Neural progenitor cell (in vitro differentiated cells): Measurements from ENCODE around the gene KIF2C. TPM values are rescaled to one million over a fixed set of nuclear protein-coding genes. Genes with fewer than 3 reads are reported as not detected.

Source experiments
- DNase-seq: peaks from one replicate; pipeline ENCODE4 v3.0.0-alpha.2; 2016; ENCODE audit warnings: low spot score
- H2AFZ ChIP-seq: fragments of 200-600 bp; sonication (generic); replicated peaks from 2 replicates; pipeline ENCODE4 v1.6.1; 2016; ENCODE audit warnings: antibody characterized with exemption
- H3F3A ChIP-seq: fragments of 200-600 bp; sonication (generic); 2 replicates; pipeline ENCODE4 v1.6.1; 2016; ENCODE audit warnings: antibody characterized with exemption, low read depth
- H3K27ac ChIP-seq: fragments of 200-600 bp; sonication (generic); 2 replicates; pipeline ENCODE4 v1.5.1; 2016; ENCODE audit warnings: mild to moderate bottlenecking
- H3K27me3 ChIP-seq: fragments of 200-600 bp; sonication (generic); 2 replicates; pipeline ENCODE4 v1.6.1; 2016; ENCODE audit warnings: mild to moderate bottlenecking, moderate library complexity
- H3K36me3 ChIP-seq: fragments of 200-600 bp; sonication (generic); 2 replicates; pipeline ENCODE4 v1.5.1; 2016
- H3K4me1 ChIP-seq: fragments of 200-600 bp; sonication (generic); 2 replicates; pipeline ENCODE4 v1.6.1; 2016; ENCODE audit warnings: mixed run types
- H3K4me2 ChIP-seq: fragments of 200-600 bp; sonication (generic); 2 replicates; pipeline ENCODE4 v1.6.1; 2016
- H3K4me3 ChIP-seq: fragments of 200-600 bp; sonication (generic); 2 replicates; pipeline ENCODE4 v1.5.1; 2016
- H3K79me2 ChIP-seq: fragments of 200-600 bp; sonication (generic); 2 replicates; pipeline ENCODE4 v1.6.1; 2016; ENCODE audit warnings: low read depth
- H3K9ac ChIP-seq: fragments of 200-600 bp; sonication (generic); 2 replicates; pipeline ENCODE4 v1.6.1; 2016
- H3K9me3 ChIP-seq: fragments of 200-600 bp; sonication (generic); 2 replicates; pipeline ENCODE4 v1.5.1; 2016; ENCODE audit warnings: low read depth
- H4K20me1 ChIP-seq: fragments of 200-600 bp; sonication (generic); 2 replicates; pipeline ENCODE4 v1.6.1; 2016; ENCODE audit warnings: low read depth
- H3K27ac Mint-ChIP-seq: 3 replicates; pipeline ENCODE4 v1.8.0; 2021; ENCODE audit warnings: mixed read lengths
- H3K27me3 Mint-ChIP-seq: 2 replicates; pipeline ENCODE4 v1.8.0; 2022; ENCODE audit warnings: low read depth, mild to moderate bottlenecking, inconsistent platforms, moderate library complexity, mixed read lengths; ENCODE audit not compliant: insufficient read depth
- H3K36me3 Mint-ChIP-seq: 3 replicates; pipeline ENCODE4 v1.8.0; 2021; ENCODE audit warnings: mixed read lengths
- H3K4me1 Mint-ChIP-seq: 3 replicates; pipeline ENCODE4 v1.8.0; 2021; ENCODE audit warnings: mixed read lengths
- H3K4me3 Mint-ChIP-seq: 3 replicates; pipeline ENCODE4 v1.8.0; 2021; ENCODE audit warnings: mild to moderate bottlenecking, moderate library complexity, mixed read lengths
- H3K9me3 Mint-ChIP-seq: 3 replicates; pipeline ENCODE4 v1.8.0; 2020; ENCODE audit warnings: mixed read lengths
- CTCF ChIP-seq: fragments of 200-600 bp; sonication (generic); IDR thresholded peaks from 2 replicates; pipeline ENCODE4 v1.5.1; 2017; ENCODE audit warnings: antibody characterized with exemption, mild to moderate bottlenecking
- EZH2 ChIP-seq: fragments of 200-600 bp; sonication (generic); IDR thresholded peaks from 2 replicates; pipeline ENCODE4 v1.6.1; 2017; ENCODE audit warnings: antibody characterized with exemption, mild to moderate bottlenecking, moderate library complexity
- EZH2phosphoT487 ChIP-seq: fragments of 200-600 bp; sonication (generic); IDR thresholded peaks from 2 replicates; pipeline ENCODE4 v1.6.1; 2017; ENCODE audit warnings: antibody characterized with exemption
- total RNA-seq: library from RNA; depleted of rRNA; stranded (reverse); fragments of >200 nt; gene quantifications from 2 replicates; pipeline ENCODE4 v1.2.3, GENCODE V29; 2015; ENCODE audit warnings: low replicate concordance

The KIF2C gene
- total RNA-seq, 1 donor from 2014 or later: 133 TPM

- Mint-ChIP-seq H3K27me3 (no peaks in the 10 kb centered on the region), H3K9me3 (no peaks in the 10 kb centered on the region), H3K4me1 (peaks cover 3% of the 10 kb centered on the region), H3K36me3 (no peaks in the 10 kb centered on the region), H3K4me3 (no peak overlapping the region), H3K27ac (no peak overlapping the region)
- TF ChIP-seq CTCF (no peak), EZH2phosphoT487 (no peak), EZH2 (no peak)
- Histone ChIP-seq H3K36me3 (no peaks in the 10 kb centered on the region), H2AFZ (no peak overlapping the region), H3K27ac (no peak overlapping the region), H3K4me3 (no peak overlapping the region), H3K27me3 (no peaks in the 10 kb centered on the region), H3K4me1 (no peaks in the 10 kb centered on the region), H3F3A (peaks cover 8% of the 10 kb centered on the region), H3K9ac (no peak overlapping the region), H3K79me2 (no peaks in the 10 kb centered on the region), H4K20me1 (no peaks in the 10 kb centered on the region), H3K4me2 (no peak overlapping the region), H3K9me3 (no peaks in the 10 kb centered on the region)
- DNase-seq: no peak
These were observed 22.0 kb upstream of the KIF2C start for GRCh38 chr1:44717653-44718052.

GRCh38 chr1:44718091-44718490 lies 21.5 kb upstream of the KIF2C start:
- TF ChIP-seq EZH2phosphoT487 (no peak), CTCF (no peak), EZH2 (no peak)
- H3K4me3 Mint-ChIP-seq: no peak overlapping the region
- H3K79me2 ChIP-seq: no peaks in the 10 kb centered on the region
- no peaks in the 10 kb centered on the region for H3K9me3 Mint-ChIP-seq
- H4K20me1 ChIP-seq: no peaks in the 10 kb centered on the region
- no peak for DNase-seq
- H3K27ac Mint-ChIP-seq: no peak overlapping the region
- no peaks in the 10 kb centered on the region for H3K36me3 ChIP-seq
- H3K4me2 ChIP-seq: no peak overlapping the region
- no peaks in the 10 kb centered on the region for H3K9me3 ChIP-seq
- no peaks in the 10 kb centered on the region for H3K4me1 ChIP-seq
- H3K4me3 ChIP-seq: no peak overlapping the region
- no peak overlapping the region for H2AFZ ChIP-seq
- peaks cover 8% of the 10 kb centered on the region for H3F3A ChIP-seq
- H3K9ac ChIP-seq: no peak overlapping the region
- H3K36me3 Mint-ChIP-seq: no peaks in the 10 kb centered on the region
- H3K27ac ChIP-seq: no peak overlapping the region
- no peaks in the 10 kb centered on the region for H3K27me3 Mint-ChIP-seq
- H3K4me1 Mint-ChIP-seq: peaks cover 3% of the 10 kb centered on the region
- no peaks in the 10 kb centered on the region for H3K27me3 ChIP-seq

- H3K79me2 ChIP-seq: no peaks in the 10 kb centered on the region
- Mint-ChIP-seq H3K4me3 (no peak overlapping the region), H3K4me1 (peaks cover 3% of the 10 kb centered on the region), H3K27me3 (no peaks in the 10 kb centered on the region), H3K36me3 (no peaks in the 10 kb centered on the region), H3K27ac (no peak overlapping the region), H3K9me3 (no peaks in the 10 kb centered on the region)
- no peak for TF ChIP-seq EZH2phosphoT487
- no peak for TF ChIP-seq EZH2
- no peak for TF ChIP-seq CTCF
- no peaks in the 10 kb centered on the region for H3K27me3 ChIP-seq
- no peaks in the 10 kb centered on the region for H4K20me1 ChIP-seq
- H3F3A ChIP-seq: peaks cover 8% of the 10 kb centered on the region
- no peaks in the 10 kb centered on the region for H3K4me1 ChIP-seq
- no peak overlapping the region for H3K4me3 ChIP-seq
- no peaks in the 10 kb centered on the region for H3K36me3 ChIP-seq
- no peak overlapping the region for H3K27ac ChIP-seq
- DNase-seq: no peak
- no peak overlapping the region for H3K4me2 ChIP-seq
- H2AFZ ChIP-seq: no peak overlapping the region
- H3K9me3 ChIP-seq: no peaks in the 10 kb centered on the region
- H3K9ac ChIP-seq: no peak overlapping the region
These were observed 20.3 kb upstream of the KIF2C start for GRCh38 chr1:44719318-44719717.
